GM21390 (cell line): ENCODE results near the gene WWC1.

Experiments used
- ATAC-seq: cut with Tn5 transposase; IDR thresholded peaks from one replicate; pipeline ENCODE4 v1.9.1; 2021; ENCODE audit not compliant: unreplicated experiment

WWC1 gene

GRCh38 chr5:168291342-168291963, at the start of gene WWC1:
TSS of gene WWC1 (plus strand) at chr5:168291645. CDS start at chr5:168292153, 508 bp downstream.
- ATAC-seq: peak; percentile 72

GRCh38 chr5:168244838-168245559, 46.4 kb upstream of the WWC1 start:
- ATAC-seq: no peak

DNA sequence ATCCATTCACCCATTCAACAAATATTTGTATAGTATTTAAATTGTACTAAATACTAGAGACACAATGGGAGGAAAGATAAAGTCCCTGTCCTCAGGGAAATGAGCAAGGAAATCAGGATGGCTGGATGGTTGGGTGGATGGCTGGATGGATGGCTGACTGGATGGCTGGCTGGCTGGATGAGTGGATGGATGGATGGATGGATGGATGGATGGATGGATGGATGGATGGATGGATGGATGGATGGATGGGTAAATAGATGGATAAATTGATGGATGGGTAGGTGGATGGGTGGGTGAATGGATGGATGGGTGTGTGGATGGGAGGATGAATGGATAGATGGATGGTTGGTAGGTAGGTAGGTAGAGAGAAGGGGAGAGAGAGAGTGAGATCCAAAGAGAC, 41.5 kb upstream of the WWC1 start:
- ATAC-seq: no peak

- ATAC-seq: no peak
Measured at GRCh38 chr5:168251259-168251658, 40.2 kb upstream of the WWC1 start.

DNA sequence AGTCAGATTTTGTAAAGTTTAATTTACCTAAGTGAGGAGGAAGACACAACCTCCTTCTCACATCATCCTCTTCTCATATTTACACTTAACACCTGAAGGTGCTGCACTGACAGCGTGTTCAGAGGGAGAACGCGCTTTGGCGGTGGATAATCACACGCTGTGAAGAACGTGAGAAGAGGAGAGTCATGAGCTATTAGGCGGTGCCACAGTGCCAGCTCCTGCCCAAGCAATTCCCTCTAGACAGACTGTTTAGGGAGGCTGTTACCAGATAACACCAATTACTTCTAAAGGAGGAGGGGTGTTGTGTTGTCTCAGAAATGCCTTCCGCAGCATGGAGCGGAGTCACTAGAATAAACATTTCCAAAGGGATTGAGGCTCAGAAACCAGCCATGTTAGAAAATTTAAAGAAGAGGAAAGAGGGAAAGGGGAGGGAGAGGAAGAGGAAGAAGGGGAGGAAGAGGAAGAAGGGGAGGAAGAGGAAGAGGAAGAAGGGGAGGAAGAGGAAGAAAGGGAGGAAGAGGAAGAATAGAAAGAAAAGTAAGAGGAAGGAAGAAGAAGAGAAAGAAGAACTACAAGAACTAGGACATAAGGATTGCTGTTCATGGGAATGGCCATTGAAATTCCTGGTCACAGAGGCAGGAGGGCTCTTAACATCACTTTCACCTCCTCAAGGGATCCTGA, 37.3 kb upstream of the WWC1 start:
- ATAC-seq: no peak

- no peak for ATAC-seq
Measured at GRCh38 chr5:168260353-168261226, 30.9 kb upstream of the WWC1 start.

DNA sequence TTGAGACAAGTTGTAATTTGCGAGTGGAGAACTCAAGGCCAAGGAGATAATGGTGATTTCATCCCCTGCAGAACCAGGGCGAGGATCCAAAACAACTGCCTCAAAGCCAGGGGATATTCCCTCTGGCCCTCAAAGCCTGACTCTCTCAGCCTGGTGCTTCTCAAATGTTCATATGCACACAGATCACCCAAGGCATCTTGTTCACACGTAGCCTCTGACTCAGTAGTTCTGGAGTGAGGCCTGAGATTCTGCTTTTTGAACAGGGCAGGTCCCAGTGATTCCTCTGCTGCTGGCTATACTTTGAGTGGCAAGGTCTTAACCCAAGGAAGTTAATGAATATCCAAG, 30.2 kb upstream of the WWC1 start:
- ATAC-seq: no peak

- ATAC-seq: no peak
Measured at GRCh38 chr5:168262042-168262743, 29.3 kb upstream of the WWC1 start.

DNA sequence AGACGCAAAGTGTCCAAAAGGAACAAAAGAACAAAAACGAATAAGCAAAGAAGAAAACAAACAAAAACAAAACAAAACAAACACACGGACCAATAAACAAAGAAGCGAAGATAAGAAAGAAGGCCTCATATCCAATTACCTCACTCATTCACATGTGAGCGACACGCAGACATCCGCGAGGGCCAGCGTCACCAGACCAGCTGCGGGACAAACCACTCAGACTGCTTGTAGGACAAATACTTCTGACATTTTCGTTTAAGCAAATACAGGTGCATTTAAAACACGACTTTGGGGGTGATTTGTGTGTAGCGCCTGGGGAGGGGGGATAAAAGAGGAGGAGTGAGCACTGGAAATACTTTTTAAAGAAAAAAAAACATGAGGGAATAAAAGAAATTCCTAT, 28.3 kb upstream of the WWC1 start:
- ATAC-seq: no peak

- no peak for ATAC-seq
Measured at GRCh38 chr5:168266016-168266415, 25.4 kb upstream of the WWC1 start.

GRCh38 chr5:168268949-168269936, 22.2 kb upstream of the WWC1 start:
- peak; percentile 94 for ATAC-seq

- ATAC-seq: no peak
Measured at GRCh38 chr5:168269937-168270330, 21.5 kb upstream of the WWC1 start.

DNA sequence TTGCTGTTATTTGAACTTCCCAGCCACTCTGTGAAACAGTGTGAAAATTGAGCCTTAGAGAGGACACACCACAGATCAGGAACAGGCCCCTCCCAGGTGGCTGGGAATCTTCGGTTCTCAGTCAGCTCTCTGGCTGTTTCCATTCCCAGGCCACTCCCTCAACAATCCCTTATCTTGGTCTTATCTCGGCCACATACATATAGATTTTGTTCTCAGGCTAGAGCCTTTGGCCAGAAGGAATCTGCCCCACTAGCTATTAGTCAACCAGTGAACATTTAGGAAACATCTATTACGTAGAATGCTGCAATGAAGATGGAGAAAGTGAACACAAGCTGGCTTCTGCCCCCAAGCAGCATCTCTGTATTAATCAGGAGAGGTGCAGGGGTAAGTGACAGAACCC, 21.0 kb upstream of the WWC1 start:
- ATAC-seq: no peak

DNA sequence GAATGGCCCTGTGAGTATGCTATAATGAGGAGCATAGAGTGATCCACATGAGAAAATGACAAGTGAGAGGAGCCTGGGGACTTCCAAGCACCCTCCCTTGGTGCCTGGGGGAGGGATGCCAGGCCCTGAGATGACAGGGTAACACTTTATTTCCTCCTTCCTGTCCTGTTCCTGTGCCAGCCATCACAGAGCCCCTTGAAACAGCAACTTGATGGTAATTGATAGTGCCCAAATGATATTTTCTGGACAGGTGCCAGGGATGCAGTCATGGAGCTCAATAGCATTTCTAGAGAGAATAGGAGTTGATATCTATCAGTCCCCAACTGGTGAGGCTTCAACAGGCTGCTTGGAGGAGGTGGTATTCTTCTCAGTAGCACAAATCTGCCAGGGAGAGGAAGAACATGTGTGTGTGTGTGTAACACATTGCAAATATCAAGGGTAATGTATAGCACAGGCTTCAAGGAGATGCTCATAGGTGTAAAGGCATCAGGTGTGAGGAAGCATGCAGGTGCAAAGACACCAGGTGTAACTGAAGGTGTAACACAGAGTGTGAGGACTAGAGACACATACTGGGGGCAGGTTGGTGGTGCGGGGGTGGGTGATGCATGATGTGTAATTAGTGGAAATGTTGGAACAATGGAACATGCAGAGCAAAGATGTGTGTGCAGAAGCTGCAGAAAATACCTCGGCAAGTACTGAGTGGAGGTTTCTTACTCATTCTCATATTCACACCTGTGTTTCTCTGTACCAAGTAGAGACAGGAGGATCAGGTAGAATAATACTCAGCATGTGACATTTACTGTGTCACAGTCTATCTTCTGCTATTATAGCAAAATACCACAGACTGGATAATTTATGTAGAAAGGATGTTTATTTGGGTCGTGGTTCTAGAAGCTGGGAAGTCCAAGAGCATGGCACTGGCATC, 18.1 kb upstream of the WWC1 start:
- no peak for ATAC-seq

- ATAC-seq: no peak
Measured at GRCh38 chr5:168274406-168274805, 17.0 kb upstream of the WWC1 start.

GRCh38 chr5:168275940-168276339, 15.5 kb upstream of the WWC1 start:
- no peak for ATAC-seq

GRCh38 chr5:168282120-168282519, 9.3 kb upstream of the WWC1 start:
- ATAC-seq: no peak

GRCh38 chr5:168284809-168285208, 6.6 kb upstream of the WWC1 start:
- ATAC-seq: no peak

- ATAC-seq: no peak
Measured at GRCh38 chr5:168285696-168286095, 5.7 kb upstream of the WWC1 start.
